ENCODE measurements around the gene DCHS1.
A peak's percentile ranks its signal among the peaks of the same experiment; 100 is the strongest.

DCHS1 gene

GRCh38 chr11:6594142-6594768 lies 61.4 kb downstream of the DCHS1 start:
- no peak for DNase-seq (ENCODE audit: low spot score)

- no peak for DNase-seq (ENCODE audit: low spot score)
Measured at GRCh38 chr11:6588018-6588417, 67.6 kb downstream of the DCHS1 start.

GRCh38 chr11:6587360-6587953 lies 68.2 kb downstream of the DCHS1 start:
- DNase-seq (ENCODE audit: low spot score), result no peak

DNA sequence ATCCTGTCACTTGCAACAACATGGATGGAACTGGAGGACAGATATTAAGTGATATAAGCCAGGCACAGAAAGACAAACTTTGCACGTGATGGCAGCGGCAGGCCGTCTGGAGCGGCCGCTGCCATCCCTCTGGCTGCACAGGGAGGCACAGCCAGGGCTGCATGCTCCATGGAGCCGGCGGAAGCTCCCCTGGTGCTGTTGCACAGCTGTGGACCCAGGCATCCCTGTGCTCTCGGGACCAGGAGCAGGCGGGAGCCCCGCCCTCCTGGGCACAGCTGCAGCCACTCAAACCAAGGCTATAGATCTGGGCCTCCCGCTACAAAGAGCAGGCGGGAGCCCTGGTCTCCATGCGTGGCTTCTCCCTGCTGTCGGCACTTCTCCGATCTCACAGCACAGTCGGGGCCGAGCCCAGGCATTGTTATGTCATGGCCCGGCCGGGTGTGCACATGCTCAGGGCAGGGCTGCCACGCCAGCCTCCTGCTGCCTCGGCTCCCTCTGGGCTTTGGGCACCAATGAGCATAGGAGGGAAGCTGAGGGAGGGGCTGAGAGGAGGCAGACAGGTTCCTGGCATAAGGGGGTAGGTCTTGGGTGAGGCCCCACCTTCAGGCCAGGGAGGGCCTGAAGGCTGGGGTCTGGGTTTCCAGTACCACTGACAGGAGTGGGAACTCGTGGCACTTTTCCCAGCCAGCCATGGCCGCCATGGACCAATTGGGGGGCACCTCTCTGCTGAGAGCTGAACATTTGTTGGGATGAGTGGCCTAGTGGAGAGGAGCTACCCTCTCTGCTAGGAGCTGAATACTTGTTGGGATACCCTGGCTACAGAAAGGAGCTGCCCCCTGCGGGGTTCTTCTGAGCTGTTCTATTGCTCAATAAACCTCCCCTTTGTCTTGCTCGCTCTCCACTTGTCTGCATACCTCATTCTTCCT lies 68.9 kb downstream of the DCHS1 start:
- peak; percentile 57 for DNase-seq (ENCODE audit: low spot score)

DNA sequence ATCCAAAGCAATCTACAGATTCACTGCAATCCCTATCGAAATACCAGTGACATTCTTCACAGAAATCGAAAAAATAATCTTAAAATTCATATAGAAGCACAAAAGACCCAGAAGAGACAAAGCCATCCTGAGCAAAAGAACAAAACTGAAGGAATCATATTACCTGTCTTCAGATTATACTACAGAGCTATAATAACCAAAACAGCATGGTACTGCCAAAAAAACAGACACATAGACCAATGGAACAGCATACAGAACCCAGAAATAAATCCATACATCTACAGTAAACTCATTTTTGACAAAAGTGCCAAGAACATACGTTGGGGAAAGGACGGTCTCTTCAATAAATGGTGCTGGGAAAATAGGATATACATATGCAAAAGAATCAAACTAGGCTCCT lies 71.1 kb downstream of the DCHS1 start:
- DNase-seq (ENCODE audit: low spot score), result no peak

- no peak for DNase-seq (ENCODE audit: low spot score)
Measured at GRCh38 chr11:6583584-6583983, 72.0 kb downstream of the DCHS1 start.

DNA sequence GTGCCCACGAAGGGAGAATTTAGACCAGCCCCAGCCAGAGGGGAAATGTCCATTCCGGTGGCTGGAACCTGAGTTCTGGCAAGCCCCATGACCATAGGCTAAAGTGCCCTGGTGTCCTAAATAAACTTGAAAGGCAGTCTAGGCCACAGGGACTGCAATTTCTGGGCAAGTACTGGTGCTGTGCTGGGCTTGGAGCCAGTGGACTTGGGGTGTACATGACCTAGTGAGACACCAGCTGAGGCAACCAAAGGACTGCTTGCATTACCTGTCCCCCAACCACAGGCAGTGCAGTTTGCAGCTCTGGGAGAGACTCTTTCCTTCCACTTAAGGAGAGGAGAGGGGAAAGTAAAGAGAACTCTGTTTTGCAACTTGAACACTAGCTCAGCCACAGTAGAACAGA lies 75.9 kb downstream of the DCHS1 start:
- DNase-seq (ENCODE audit: low spot score), result no peak

GRCh38 chr11:6578134-6578533 lies 77.5 kb downstream of the DCHS1 start:
- no peak for DNase-seq (ENCODE audit: low spot score)

DNA sequence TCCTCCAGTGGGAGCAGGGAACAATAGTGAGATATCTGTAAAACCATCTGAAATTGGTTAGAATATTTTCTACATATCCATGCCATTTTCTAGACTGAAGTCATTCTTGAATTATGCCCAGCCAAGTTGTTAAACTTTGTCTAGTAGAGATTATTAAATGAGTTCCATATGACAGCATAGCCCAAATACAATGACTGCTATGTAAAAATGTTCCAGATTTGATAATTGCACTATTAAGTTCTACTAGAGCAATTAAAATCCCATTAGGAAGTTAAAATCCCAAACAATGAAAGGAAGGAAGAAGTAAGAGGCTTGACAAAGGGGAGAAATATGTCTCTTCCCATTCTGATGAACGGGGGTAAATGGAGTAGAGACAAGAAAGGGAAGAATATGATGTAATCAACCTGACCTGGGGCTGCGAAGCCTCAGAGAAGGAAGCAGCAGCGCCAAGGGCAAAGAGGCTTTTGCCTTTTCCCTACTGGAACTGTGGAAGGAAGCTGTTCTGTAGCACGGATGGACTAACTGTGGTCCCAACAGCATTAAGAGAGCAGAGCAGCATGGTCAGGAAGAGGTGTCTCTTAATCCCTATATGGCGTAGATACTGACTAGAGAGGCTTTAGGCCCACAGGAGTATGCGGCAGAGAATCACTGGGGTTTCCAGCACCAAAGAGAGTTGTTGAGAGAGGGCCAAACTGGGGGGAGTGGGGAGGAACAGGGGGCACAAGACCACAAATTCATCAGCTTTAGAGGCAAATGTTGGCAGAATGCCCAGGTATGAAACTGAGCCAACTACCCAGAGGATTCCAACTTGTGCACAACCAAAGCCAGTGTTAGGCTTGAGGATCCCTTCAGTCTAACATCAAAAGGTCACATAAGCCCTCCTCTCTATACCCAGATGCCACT lies 78.9 kb downstream of the DCHS1 start:
- DNase-seq (ENCODE audit: low spot score), result no peak

DNA sequence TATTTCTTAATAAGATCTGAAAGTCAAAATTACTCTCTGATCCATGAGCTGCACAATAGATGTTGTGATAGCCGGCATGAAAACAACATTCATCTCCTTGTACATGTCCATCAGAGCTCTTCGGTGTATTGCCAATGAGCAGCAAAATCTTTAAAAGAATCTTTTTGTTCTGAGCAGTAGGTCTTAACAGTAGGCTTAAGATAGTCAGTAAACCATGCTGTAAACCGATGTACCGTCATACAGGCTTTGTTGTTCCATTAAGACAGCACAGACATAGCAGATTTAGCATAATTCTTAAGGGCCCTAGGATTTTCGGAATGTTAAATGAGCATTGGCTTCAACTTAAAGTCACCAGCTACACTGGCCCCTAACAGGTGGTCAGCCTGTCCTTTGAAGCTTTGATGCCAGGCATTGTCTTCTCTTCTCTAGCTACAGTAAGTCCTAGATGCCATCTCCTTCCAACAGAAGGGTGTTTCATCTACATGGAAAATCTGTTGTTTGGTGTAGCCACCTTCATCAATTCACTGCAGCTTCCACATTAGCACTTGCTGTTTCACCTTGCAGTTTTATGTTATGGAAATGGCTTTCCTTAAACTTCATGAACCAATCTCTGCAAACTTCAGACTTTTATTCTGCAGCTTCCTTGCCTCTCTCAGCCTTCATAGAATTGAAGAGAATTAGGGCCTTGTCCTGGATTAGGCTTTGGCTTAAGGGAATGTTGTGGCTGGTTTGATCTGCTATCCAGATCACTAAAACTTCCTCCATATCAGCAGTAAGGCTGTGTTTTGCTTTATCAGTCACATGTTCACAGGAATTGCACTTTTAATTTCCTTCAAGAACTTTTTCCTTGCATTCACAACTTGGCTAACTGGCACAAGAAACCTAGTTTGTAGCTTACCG lies 80.5 kb downstream of the DCHS1 start:
- no peak for DNase-seq (ENCODE audit: low spot score)

- DNase-seq (ENCODE audit: low spot score), result no peak
Measured at GRCh38 chr11:6572215-6572614, 83.4 kb downstream of the DCHS1 start.

DNA sequence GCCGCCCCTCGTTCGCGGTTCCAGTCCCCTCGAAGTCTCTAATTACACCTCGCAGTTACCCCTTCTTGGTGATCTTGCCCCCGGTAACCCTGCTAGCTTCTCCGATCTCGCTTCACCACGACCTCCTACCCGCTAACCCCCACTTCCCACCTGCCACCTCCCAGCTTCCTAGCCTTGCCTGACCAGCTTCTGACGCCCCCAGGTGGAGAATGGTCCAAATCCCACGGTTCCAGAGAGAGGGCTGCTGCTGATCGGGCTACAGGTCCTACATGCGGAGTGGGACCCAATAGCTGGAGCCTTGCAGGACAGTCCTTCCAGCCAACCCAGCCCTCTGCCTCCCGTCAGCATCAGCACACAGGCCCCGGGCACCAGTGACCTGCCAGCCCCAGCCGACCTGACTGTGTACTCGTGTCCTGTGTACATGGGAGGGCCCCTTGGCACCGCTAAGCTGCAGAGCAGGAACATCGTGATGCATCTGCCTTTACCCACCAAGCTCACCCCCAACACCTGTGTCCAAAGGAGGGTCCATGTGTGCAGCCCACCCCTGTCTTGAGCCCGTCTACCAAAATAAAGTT lies 84.1 kb downstream of the DCHS1 start:
- no peak for DNase-seq (ENCODE audit: low spot score)

Measured in SK-N-DZ (cell line).